ENCODE data around the gene TCHP. TPM values are rescaled to one million over a fixed set of nuclear protein-coding genes. Genes with fewer than 3 reads are reported as not detected.
A peak's percentile ranks its signal among the peaks of the same experiment; 100 is the strongest.

The TCHP gene
- total RNA-seq, 1 donor from 2014 or later: 16.8 TPM

DNA sequence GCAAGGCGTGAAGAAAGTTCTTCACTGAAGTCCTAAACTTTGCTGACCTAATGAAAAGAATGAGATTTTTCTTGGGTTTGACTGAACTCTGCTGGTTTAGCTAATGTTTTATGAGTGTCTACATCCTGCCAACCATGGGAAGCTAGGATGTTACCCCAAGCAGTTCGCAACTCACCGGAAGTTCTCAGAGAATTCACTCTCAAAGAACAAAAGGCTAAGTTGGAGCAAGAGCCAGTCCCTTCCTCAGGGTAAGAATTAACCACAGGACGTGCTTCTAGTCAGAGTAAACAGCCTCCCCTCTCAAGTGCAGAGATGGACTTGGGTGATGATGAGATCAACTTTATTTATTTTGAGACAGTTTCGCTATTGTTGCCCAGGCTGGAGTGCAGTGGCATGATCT is 37.3 kb downstream of the TCHP start:
- Histone ChIP-seq H3K36me3 (peaks cover 78% of the 10 kb centered on the region), H3K4me1 (peaks cover 5% of the 10 kb centered on the region), H3K27ac (peak overlapping the region; percentile 18), H3K9me3 (no peaks in the 10 kb centered on the region), H3K27me3 (ENCODE audit: low read depth) (no peaks in the 10 kb centered on the region), H3K4me3 (no peak overlapping the region)
- intact Hi-C loops (cut with DNase I): no loop called here
- TF ChIP-seq, protein P1, sequence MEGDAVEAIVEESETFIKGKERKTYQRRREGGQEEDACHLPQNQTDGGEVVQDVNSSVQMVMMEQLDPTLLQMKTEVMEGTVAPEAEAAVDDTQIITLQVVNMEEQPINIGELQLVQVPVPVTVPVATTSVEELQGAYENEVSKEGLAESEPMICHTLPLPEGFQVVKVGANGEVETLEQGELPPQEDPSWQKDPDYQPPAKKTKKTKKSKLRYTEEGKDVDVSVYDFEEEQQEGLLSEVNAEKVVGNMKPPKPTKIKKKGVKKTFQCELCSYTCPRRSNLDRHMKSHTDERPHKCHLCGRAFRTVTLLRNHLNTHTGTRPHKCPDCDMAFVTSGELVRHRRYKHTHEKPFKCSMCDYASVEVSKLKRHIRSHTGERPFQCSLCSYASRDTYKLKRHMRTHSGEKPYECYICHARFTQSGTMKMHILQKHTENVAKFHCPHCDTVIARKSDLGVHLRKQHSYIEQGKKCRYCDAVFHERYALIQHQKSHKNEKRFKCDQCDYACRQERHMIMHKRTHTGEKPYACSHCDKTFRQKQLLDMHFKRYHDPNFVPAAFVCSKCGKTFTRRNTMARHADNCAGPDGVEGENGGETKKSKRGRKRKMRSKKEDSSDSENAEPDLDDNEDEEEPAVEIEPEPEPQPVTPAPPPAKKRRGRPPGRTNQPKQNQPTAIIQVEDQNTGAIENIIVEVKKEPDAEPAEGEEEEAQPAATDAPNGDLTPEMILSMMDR (IDR thresholded peaks at IDR 0.05): no peak
- no peak for ATAC-seq
- DNase-seq: no peak

DNA sequence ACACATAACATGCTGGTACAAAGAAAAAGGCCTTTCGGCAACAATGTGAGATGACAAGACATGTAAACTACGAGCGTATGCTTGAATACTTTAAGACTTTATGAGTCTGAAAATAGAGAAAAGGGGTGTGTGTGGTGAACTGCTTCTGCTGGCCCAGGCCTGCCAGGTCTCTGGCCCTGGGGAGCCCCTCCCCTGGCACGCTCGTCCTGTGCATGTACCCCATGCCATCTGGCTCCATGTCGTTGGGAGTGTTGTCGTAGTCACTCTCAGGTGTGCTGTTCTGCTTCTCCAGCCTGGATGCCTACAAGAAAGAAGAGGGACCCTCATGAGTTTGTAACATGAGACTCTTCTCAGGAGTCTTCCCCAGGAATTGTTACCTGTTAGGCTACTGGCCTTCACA is 38.9 kb downstream of the TCHP start:
- peaks cover 70% of the 10 kb centered on the region for H3K36me3 ChIP-seq
- DNase-seq (no peak), ATAC-seq (no peak)
- H3K9me3 ChIP-seq: no peaks in the 10 kb centered on the region
- no peak overlapping the region for H3K27ac ChIP-seq
- TF ChIP-seq, protein P1 (IDR thresholded peaks at IDR 0.05): no peak
- H3K4me3 ChIP-seq: no peak overlapping the region
- H3K27me3 ChIP-seq (ENCODE audit: low read depth): no peaks in the 10 kb centered on the region
- intact Hi-C loops (cut with DNase I): no loop called here
- no peaks in the 10 kb centered on the region for H3K4me1 ChIP-seq

DNA sequence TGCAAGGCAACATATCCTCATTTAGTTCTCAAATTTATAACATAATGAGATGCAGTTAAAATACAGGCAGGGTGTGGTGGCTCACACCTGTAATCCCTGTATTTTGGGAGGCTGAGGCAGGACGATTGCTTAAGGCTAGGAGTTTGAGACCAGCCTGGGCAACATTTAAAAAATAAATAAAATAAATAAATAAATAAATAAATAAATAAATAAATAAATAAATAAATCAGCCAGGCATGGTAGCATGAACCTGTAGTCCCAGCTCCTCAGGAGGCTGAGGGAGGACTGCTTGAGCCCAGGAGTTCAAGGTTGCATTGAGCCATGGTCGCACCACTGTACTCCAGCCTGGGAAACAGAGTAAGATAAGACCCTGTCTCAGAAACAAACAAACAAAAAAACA is 39.4 kb downstream of the TCHP start:
- intact Hi-C loops (cut with DNase I): no loop called here
- Histone ChIP-seq H3K36me3 (peaks cover 70% of the 10 kb centered on the region), H3K27ac (no peak overlapping the region), H3K27me3 (ENCODE audit: low read depth) (no peaks in the 10 kb centered on the region), H3K9me3 (no peaks in the 10 kb centered on the region), H3K4me1 (no peaks in the 10 kb centered on the region), H3K4me3 (no peak overlapping the region)
- DNase-seq (no peak), ATAC-seq (no peak)
- TF ChIP-seq, protein P1 (IDR thresholded peaks at IDR 0.05): no peak

DNA sequence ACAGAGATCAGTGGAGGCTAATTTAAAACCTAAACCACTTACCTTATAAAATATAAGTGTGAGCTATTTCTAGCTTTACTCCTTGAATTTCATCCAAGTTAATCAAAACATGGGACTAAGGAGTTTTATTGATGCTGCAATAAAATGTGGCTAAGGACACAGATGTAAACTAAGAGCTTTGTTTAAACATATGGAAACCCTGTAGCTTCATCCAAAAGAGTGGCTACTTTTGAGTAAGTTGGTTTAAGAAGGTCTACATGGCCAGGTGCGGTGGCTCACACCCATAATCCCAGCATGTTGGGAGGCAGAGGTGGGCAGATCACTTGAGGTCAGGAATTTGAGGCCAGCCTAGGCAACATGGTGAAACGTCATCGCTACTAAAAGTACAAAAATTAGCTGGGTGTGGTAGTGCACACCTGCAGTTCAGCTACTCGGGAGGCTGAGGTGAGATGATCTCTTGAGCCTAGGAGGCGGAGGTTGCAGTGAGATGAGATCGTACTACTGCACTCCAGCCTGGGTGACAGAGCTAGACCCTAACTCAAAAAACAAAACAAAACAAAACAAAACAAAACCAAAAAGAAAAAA is 40.4 kb downstream of the TCHP start:
- peaks cover 6% of the 10 kb centered on the region for H3K4me1 ChIP-seq
- TF ChIP-seq, protein P1 (IDR thresholded peaks at IDR 0.05): no peak
- peaks cover 70% of the 10 kb centered on the region for H3K36me3 ChIP-seq
- ATAC-seq: no peak
- H3K27me3 ChIP-seq (ENCODE audit: low read depth): no peaks in the 10 kb centered on the region
- intact Hi-C loops (cut with DNase I): no loop called here
- H3K27ac ChIP-seq: no peak overlapping the region
- no peak for DNase-seq
- H3K9me3 ChIP-seq: no peaks in the 10 kb centered on the region
- no peak overlapping the region for H3K4me3 ChIP-seq

DNA sequence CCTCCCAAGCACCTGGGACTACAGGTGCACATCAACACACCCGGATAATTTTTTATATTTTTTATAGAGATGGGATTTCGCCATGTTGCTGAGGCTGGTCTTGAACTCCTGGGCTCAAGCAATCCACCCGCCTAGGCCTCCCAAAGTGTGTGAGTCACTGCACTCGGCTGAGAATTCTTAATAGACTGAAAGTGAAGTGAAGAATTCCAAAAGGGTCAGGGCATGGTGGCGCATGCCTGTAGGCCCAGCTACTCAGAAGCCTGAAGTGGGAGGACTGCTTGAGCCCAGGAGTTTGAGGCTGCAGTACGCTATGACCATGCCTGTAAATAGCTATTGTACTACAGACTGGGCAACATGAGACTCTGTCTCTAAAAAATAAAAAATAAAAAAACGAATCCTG is 43.7 kb downstream of the TCHP start:
- Histone ChIP-seq H3K36me3 (peaks cover 61% of the 10 kb centered on the region), H3K27me3 (ENCODE audit: low read depth) (no peaks in the 10 kb centered on the region), H3K4me1 (peaks cover 32% of the 10 kb centered on the region), H3K27ac (no peak overlapping the region), H3K4me3 (no peak overlapping the region), H3K9me3 (no peaks in the 10 kb centered on the region)
- DNase-seq (no peak), ATAC-seq (peak in 1 of 2 donors; percentile 48)
- TF ChIP-seq, protein P1 (IDR thresholded peaks at IDR 0.05): no peak
- intact Hi-C loops (cut with DNase I): no loop called here

Measured in lower lobe of right lung (tissue), 2 donors.